Measurements from ENCODE around the gene DLEC1.

Gene DLEC1

GRCh38 chr3:38040401-38040800 is 1.4 kb downstream of the DLEC1 start:
- no peak for TF ChIP-seq ZFP3 (CRISPR knock-in tag; IDR thresholded peaks at IDR 0.05)
- no peak for TF ChIP-seq PATZ1 (CRISPR knock-in tag; IDR thresholded peaks at IDR 0.05; ENCODE audit: borderline replicate concordance)
- TF ChIP-seq RARB (CRISPR knock-in tag; IDR thresholded peaks at IDR 0.05) = no peak
- no peak for TF ChIP-seq TCF4 (CRISPR knock-in tag; IDR thresholded peaks at IDR 0.05; ENCODE audit: borderline replicate concordance)
- no peak for TF ChIP-seq PPARA (CRISPR knock-in tag; IDR thresholded peaks at IDR 0.05; ENCODE audit: borderline replicate concordance)
- TF ChIP-seq ZC3H10 (CRISPR knock-in tag; IDR thresholded peaks at IDR 0.05) = no peak
- no peak for TF ChIP-seq OSR1 (CRISPR knock-in tag; IDR thresholded peaks at IDR 0.05)
- TF ChIP-seq CREB5 (CRISPR knock-in tag; IDR thresholded peaks at IDR 0.05; ENCODE audit: low read depth) = no peak
- TF ChIP-seq ARNTL (CRISPR knock-in tag; IDR thresholded peaks at IDR 0.05; ENCODE audit: borderline replicate concordance, low read depth) = no peak
- no peak for TF ChIP-seq TOX (CRISPR knock-in tag; IDR thresholded peaks at IDR 0.05; ENCODE audit: borderline replicate concordance)
- TF ChIP-seq ISL1 (CRISPR knock-in tag; IDR thresholded peaks at IDR 0.05) = no peak
- no peak for TF ChIP-seq ZNF565 (CRISPR knock-in tag; conservative IDR thresholded peaks at IDR 0.05; ENCODE audit: low read depth)
- no peak for TF ChIP-seq ESRRG (CRISPR knock-in tag; IDR thresholded peaks at IDR 0.05)
- ATAC-seq = no peak

GRCh38 chr3:38043486-38043885 is 4.5 kb downstream of the DLEC1 start:
- ATAC-seq = no peak
- TF ChIP-seq SNAI2 (CRISPR knock-in tag; IDR thresholded peaks at IDR 0.05) (no peak), RARB (CRISPR knock-in tag; IDR thresholded peaks at IDR 0.05) (no peak), ZFP30 (CRISPR knock-in tag; IDR thresholded peaks at IDR 0.05) (no peak), TCF4 (CRISPR knock-in tag; IDR thresholded peaks at IDR 0.05; ENCODE audit: borderline replicate concordance) (no peak), ZNF8 (CRISPR knock-in tag; IDR thresholded peaks at IDR 0.05) (no peak), GLIS3 (CRISPR knock-in tag; IDR thresholded peaks at IDR 0.05) (no peak), POU6F1 (CRISPR knock-in tag; IDR thresholded peaks at IDR 0.05; ENCODE audit: borderline replicate concordance, low read depth) (no peak)

GRCh38 chr3:38046027-38046426 is 7.0 kb downstream of the DLEC1 start:
- TF ChIP-seq PPARA (CRISPR knock-in tag; IDR thresholded peaks at IDR 0.05; ENCODE audit: borderline replicate concordance) (no peak), ZNF565 (CRISPR knock-in tag; conservative IDR thresholded peaks at IDR 0.05; ENCODE audit: low read depth) (no peak), CSDC2 (CRISPR knock-in tag; IDR thresholded peaks at IDR 0.05) (no peak), ZFP30 (CRISPR knock-in tag; IDR thresholded peaks at IDR 0.05) (no peak), ZNF8 (CRISPR knock-in tag; IDR thresholded peaks at IDR 0.05) (no peak), TCF4 (CRISPR knock-in tag; IDR thresholded peaks at IDR 0.05; ENCODE audit: borderline replicate concordance) (no peak), ZC3H10 (CRISPR knock-in tag; IDR thresholded peaks at IDR 0.05) (no peak), TSHZ2 (CRISPR knock-in tag; IDR thresholded peaks at IDR 0.05) (no peak), GLIS3 (CRISPR knock-in tag; IDR thresholded peaks at IDR 0.05) (no peak), CSRNP3 (CRISPR knock-in tag; IDR thresholded peaks at IDR 0.05) (no peak), ZNF70 (CRISPR knock-in tag; IDR thresholded peaks at IDR 0.05) (no peak), OSR1 (CRISPR knock-in tag; IDR thresholded peaks at IDR 0.05) (no peak), ESRRG (CRISPR knock-in tag; IDR thresholded peaks at IDR 0.05) (no peak), SNAI2 (CRISPR knock-in tag; IDR thresholded peaks at IDR 0.05) (no peak), PATZ1 (CRISPR knock-in tag; IDR thresholded peaks at IDR 0.05; ENCODE audit: borderline replicate concordance) (no peak), ZFP3 (CRISPR knock-in tag; IDR thresholded peaks at IDR 0.05) (no peak), ISL1 (CRISPR knock-in tag; IDR thresholded peaks at IDR 0.05) (no peak)
- no peak for ATAC-seq

Measured in SK-N-SH treated with all-trans-retinoic acid at 6 μM for 48 hours (cell line).